EH (cell line): Measurements from ENCODE around the gene UGT2B28.
"Not testable (repeated sequence)": the region's sequence is repeated elsewhere in the genome, so short reads cannot be mapped to it uniquely, and the experiment has no call there.

Source experiments
- DNase-seq: peaks from one replicate; pipeline ENCODE4 v3.0.0-alpha.2; 2015; ENCODE audit warnings: low read depth

UGT2B28 gene

GRCh38 chr4:69280081-69280480 lies at the start of gene UGT2B28:
UGT2B28 (plus strand) TSS chr4:69280475; CDS start chr4:69280501, 26 bp downstream.
- DNase-seq: not testable (repeated sequence)

GRCh38 chr4:69239092-69239491 lies 41.2 kb upstream of the UGT2B28 start:
- DNase-seq: no peak

GRCh38 chr4:69239557-69240168 lies 40.6 kb upstream of the UGT2B28 start:
- DNase-seq: no peak

GRCh38 chr4:69240787-69241186 lies 39.5 kb upstream of the UGT2B28 start:
- not testable (repeated sequence) for DNase-seq

- not testable (repeated sequence) for DNase-seq
These were observed 38.5 kb upstream of the UGT2B28 start for GRCh38 chr4:69241746-69242145.

- DNase-seq: not testable (repeated sequence)
These were observed 37.6 kb upstream of the UGT2B28 start for GRCh38 chr4:69242562-69243240.

GRCh38 chr4:69250884-69251283 lies 29.4 kb upstream of the UGT2B28 start:
- not testable (repeated sequence) for DNase-seq

- DNase-seq: not testable (repeated sequence)
These were observed 27.0 kb upstream of the UGT2B28 start for GRCh38 chr4:69253147-69253772.

GRCh38 chr4:69268612-69269011 lies 11.7 kb upstream of the UGT2B28 start:
- DNase-seq: not testable (repeated sequence)

- DNase-seq: not testable (repeated sequence)
These were observed 16.1 kb downstream of the UGT2B28 start for GRCh38 chr4:69296356-69296755.

- not testable (repeated sequence) for DNase-seq
These were observed 28.3 kb downstream of the UGT2B28 start for GRCh38 chr4:69308426-69309033.

- not testable (repeated sequence) for DNase-seq
These were observed 29.3 kb downstream of the UGT2B28 start for GRCh38 chr4:69309549-69310076.

- DNase-seq: not testable (repeated sequence)
These were observed 30.0 kb downstream of the UGT2B28 start for GRCh38 chr4:69310262-69310661.

GRCh38 chr4:69317669-69318298 lies 37.5 kb downstream of the UGT2B28 start:
- peak; percentile 0 for DNase-seq

- no peak for DNase-seq
These were observed 41.0 kb downstream of the UGT2B28 start for GRCh38 chr4:69321153-69321729.

- DNase-seq: no peak
These were observed 41.8 kb downstream of the UGT2B28 start for GRCh38 chr4:69322055-69322454.

GRCh38 chr4:69323284-69323683 lies 43.0 kb downstream of the UGT2B28 start:
- DNase-seq: no peak

GRCh38 chr4:69330345-69331047 lies 50.2 kb downstream of the UGT2B28 start:
- no peak for DNase-seq

GRCh38 chr4:69331304-69331703 lies 51.0 kb downstream of the UGT2B28 start:
- not testable (repeated sequence) for DNase-seq

GRCh38 chr4:69335485-69335884 lies 55.2 kb downstream of the UGT2B28 start:
- not testable (repeated sequence) for DNase-seq

GRCh38 chr4:69343114-69343513 lies 62.8 kb downstream of the UGT2B28 start:
- DNase-seq: not testable (repeated sequence)
